COLO668 (cell line): ENCODE results near the gene ASTN1.

Experiments used
- DNase-seq: peaks from one replicate; lab custom pipeline; 2025; ENCODE audit not compliant: unreplicated experiment; lab: John Stamatoyannopoulos, UW

The ASTN1 gene

GRCh38 chr1:176884911-176885310, 279.6 kb downstream of the ASTN1 start:
- no peak for DNase-seq

- DNase-seq = no peak
Measured at GRCh38 chr1:176884286-176884685, 280.2 kb downstream of the ASTN1 start.

- peak; percentile 86 for DNase-seq
Measured at GRCh38 chr1:176880955-176881595, 283.4 kb downstream of the ASTN1 start.

GRCh38 chr1:176879784-176880620, 284.5 kb downstream of the ASTN1 start:
- DNase-seq = no peak

- no peak for DNase-seq
Measured at GRCh38 chr1:176878750-176879536, 285.6 kb downstream of the ASTN1 start.

- DNase-seq = no peak
Measured at GRCh38 chr1:176877557-176877956, 287.0 kb downstream of the ASTN1 start.

GRCh38 chr1:176876966-176877515, 287.5 kb downstream of the ASTN1 start:
- DNase-seq = no peak

- no peak for DNase-seq
Measured at GRCh38 chr1:176869577-176869976, 294.9 kb downstream of the ASTN1 start.

- no peak for DNase-seq
Measured at GRCh38 chr1:176866011-176866714, 298.3 kb downstream of the ASTN1 start.

GRCh38 chr1:176864211-176864610, 300.3 kb downstream of the ASTN1 start:
- no peak for DNase-seq

- no peak for DNase-seq
Measured at GRCh38 chr1:176863613-176864012, 300.9 kb downstream of the ASTN1 start.

- DNase-seq = no peak
Measured at GRCh38 chr1:176858433-176858916, 306.0 kb downstream of the ASTN1 start.

- no peak for DNase-seq
Measured at GRCh38 chr1:176857632-176858031, 306.9 kb downstream of the ASTN1 start.

- no peak for DNase-seq
Measured at GRCh38 chr1:176854758-176855745, 309.5 kb downstream of the ASTN1 start.

GRCh38 chr1:176854121-176854520, 310.4 kb downstream of the ASTN1 start:
- DNase-seq = no peak

GRCh38 chr1:176853503-176853902, 311.0 kb downstream of the ASTN1 start:
- DNase-seq = no peak

GRCh38 chr1:176852124-176852523, 312.4 kb downstream of the ASTN1 start:
- no peak for DNase-seq

GRCh38 chr1:176850871-176851270, 313.6 kb downstream of the ASTN1 start:
- no peak for DNase-seq

- no peak for DNase-seq
Measured at GRCh38 chr1:176849281-176849680, 315.2 kb downstream of the ASTN1 start.
